Activated naive CD8-positive, alpha-beta T cell treated with anti-CD3 and anti-CD28 coated beads, Interleukin-2, amount 50 U/mL, for 24 hours (primary cell): ENCODE results near the gene ARHGAP42.
A peak's percentile ranks its signal among the peaks of the same experiment; 100 is the strongest.

Experiments
- ATAC-seq: fragments of 150-1000 bp; cut with Tn5 transposase; one replicate; pipeline ENCODE4 v1.10.0; 2021
- DNase-seq: peaks from one replicate; pipeline ENCODE4 v3.0.0; 2021
- H3K27ac Mint-ChIP-seq: one replicate; pipeline ENCODE4 v1.8.0; 2021; ENCODE audit warnings: mild to moderate bottlenecking, mixed read lengths
- H3K27me3 Mint-ChIP-seq: one replicate; pipeline ENCODE4 v1.8.0; 2021; ENCODE audit warnings: mixed read lengths
- H3K36me3 Mint-ChIP-seq: one replicate; pipeline ENCODE4 v1.8.0; 2021; ENCODE audit warnings: low read depth, mixed read lengths
- H3K4me1 Mint-ChIP-seq: one replicate; pipeline ENCODE4 v1.8.0; 2021; ENCODE audit warnings: mixed read lengths
- H3K4me3 Mint-ChIP-seq: one replicate; pipeline ENCODE4 v1.8.0; 2021; ENCODE audit warnings: mild to moderate bottlenecking, moderate library complexity, mixed read lengths
- H3K9me3 Mint-ChIP-seq: one replicate; pipeline ENCODE4 v1.8.0; 2021; ENCODE audit warnings: mixed read lengths

The ARHGAP42 gene

GRCh38 chr11:100672498-100673033, 14.5 kb upstream of the ARHGAP42 start:
- ATAC-seq (no peak), DNase-seq (no peak)
- no peak overlapping the region for H3K27ac Mint-ChIP-seq
- H3K9me3 Mint-ChIP-seq, result peaks cover 5% of the 10 kb centered on the region
- H3K36me3 Mint-ChIP-seq, result no peaks in the 10 kb centered on the region
- peaks cover 2% of the 10 kb centered on the region for H3K27me3 Mint-ChIP-seq
- no peak overlapping the region for H3K4me3 Mint-ChIP-seq
- H3K4me1 Mint-ChIP-seq, result no peaks in the 10 kb centered on the region

DNA sequence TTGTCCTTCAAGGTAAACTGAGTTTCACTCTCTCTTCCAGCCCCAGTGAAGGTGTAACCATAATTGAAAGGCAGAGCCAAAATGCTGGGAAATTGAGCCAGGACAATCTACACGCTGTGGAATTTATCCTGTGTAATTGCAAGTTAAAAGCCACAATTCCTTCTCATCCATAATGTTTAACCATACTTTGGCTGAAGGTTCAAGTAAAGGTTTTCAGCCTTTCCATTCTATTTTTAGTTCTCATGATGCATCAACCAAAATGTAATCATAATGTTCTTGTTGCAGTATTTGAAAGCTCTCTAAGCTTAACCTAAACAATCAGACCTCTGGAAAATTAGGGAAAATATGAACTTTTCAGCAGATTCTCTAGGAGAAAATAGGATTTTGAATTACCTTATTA, 14.0 kb upstream of the ARHGAP42 start:
- H3K36me3 Mint-ChIP-seq, result no peaks in the 10 kb centered on the region
- H3K4me1 Mint-ChIP-seq, result no peaks in the 10 kb centered on the region
- H3K4me3 Mint-ChIP-seq, result no peak overlapping the region
- peaks cover 7% of the 10 kb centered on the region for H3K9me3 Mint-ChIP-seq
- no peak overlapping the region for H3K27ac Mint-ChIP-seq
- ATAC-seq (no peak), DNase-seq (no peak)
- peaks cover 2% of the 10 kb centered on the region for H3K27me3 Mint-ChIP-seq

- ATAC-seq (no peak), DNase-seq (no peak)
- peaks cover 2% of the 10 kb centered on the region for H3K27me3 Mint-ChIP-seq
- no peaks in the 10 kb centered on the region for H3K4me1 Mint-ChIP-seq
- no peaks in the 10 kb centered on the region for H3K36me3 Mint-ChIP-seq
- H3K4me3 Mint-ChIP-seq, result no peak overlapping the region
- peaks cover 9% of the 10 kb centered on the region for H3K9me3 Mint-ChIP-seq
- no peak overlapping the region for H3K27ac Mint-ChIP-seq
Measured at GRCh38 chr11:100674212-100674611, 12.9 kb upstream of the ARHGAP42 start.

DNA sequence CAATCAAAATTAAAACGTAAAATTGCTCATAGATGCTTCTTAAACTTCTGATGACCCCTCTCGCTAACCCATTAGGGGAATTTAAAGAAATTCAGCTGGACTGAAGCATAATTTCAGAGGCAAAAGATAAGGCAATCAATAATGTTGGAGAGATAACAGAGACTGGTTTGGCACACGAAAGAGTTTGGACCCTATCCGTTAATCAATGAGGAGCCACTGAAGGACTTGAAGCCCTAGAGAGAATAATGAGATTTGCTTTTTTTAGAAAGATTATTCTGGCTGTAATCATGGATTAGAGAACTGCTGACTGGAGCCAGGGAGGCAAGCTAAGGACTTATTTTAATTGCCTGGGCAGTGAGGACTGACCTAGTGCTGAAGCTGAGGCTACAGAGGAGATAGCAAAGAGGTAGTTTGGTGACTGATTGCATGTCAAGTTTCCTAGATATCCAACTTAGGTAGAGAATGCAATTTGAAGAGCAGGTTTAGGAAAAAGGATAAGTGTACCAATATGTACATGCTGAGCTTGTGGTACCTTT, 11.9 kb upstream of the ARHGAP42 start:
- no peaks in the 10 kb centered on the region for H3K4me1 Mint-ChIP-seq
- H3K27me3 Mint-ChIP-seq, result peaks cover 2% of the 10 kb centered on the region
- DNase-seq (no peak), ATAC-seq (no peak)
- no peak overlapping the region for H3K27ac Mint-ChIP-seq
- no peaks in the 10 kb centered on the region for H3K36me3 Mint-ChIP-seq
- no peak overlapping the region for H3K4me3 Mint-ChIP-seq
- H3K9me3 Mint-ChIP-seq, result peaks cover 9% of the 10 kb centered on the region

- no peak overlapping the region for H3K4me3 Mint-ChIP-seq
- H3K4me1 Mint-ChIP-seq, result peaks cover 5% of the 10 kb centered on the region
- no peaks in the 10 kb centered on the region for H3K36me3 Mint-ChIP-seq
- peaks cover 2% of the 10 kb centered on the region for H3K27me3 Mint-ChIP-seq
- no peak overlapping the region for H3K27ac Mint-ChIP-seq
- ATAC-seq, result no peak
- peaks cover 9% of the 10 kb centered on the region for H3K9me3 Mint-ChIP-seq
- DNase-seq, result no peak
Measured at GRCh38 chr11:100676901-100677300, 10.2 kb upstream of the ARHGAP42 start.

DNA sequence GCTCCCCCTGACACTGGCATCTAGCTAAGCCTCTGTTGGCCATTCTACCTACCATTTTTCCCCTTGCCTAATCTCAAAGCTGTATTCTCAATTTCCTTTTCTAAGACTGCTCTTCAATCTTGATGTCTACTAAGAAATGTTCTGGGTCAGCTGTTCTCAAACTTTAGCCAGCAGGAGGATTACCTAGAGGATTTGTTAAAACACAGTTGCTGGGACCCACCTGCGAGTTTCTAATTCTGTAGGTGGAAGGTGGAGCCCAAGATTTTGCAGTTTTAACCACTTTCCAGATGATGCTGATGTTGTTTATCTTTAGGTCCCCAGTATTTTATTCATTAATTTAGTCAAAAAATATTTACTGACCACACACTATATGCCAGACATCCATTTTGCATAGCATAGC, 9.3 kb upstream of the ARHGAP42 start:
- H3K27ac Mint-ChIP-seq, result no peak overlapping the region
- ATAC-seq, result no peak
- peaks cover 9% of the 10 kb centered on the region for H3K9me3 Mint-ChIP-seq
- no peaks in the 10 kb centered on the region for H3K36me3 Mint-ChIP-seq
- no peaks in the 10 kb centered on the region for H3K27me3 Mint-ChIP-seq
- H3K4me1 Mint-ChIP-seq, result peaks cover 8% of the 10 kb centered on the region
- no peak for DNase-seq
- H3K4me3 Mint-ChIP-seq, result no peak overlapping the region

DNA sequence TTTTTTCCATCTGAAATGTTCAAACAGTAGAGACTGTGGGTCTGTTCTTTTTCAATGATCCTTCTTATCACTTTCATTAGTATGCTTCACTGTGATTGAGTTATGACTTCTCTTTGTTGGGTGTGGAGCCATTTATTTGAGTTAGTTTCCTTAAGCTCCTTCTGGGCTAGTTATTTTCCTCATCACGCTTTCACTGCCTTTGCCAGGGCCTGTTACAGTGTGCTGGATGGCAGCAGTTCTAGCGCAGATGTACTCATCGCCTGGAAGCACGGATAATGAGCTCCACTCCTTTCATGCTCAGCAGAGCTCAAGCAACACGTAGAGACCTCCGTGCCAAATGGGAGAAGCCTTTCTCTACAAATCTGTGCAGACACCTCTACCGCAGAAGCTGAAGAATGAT, 7.0 kb upstream of the ARHGAP42 start:
- H3K4me3 Mint-ChIP-seq, result no peak overlapping the region
- no peaks in the 10 kb centered on the region for H3K36me3 Mint-ChIP-seq
- ATAC-seq (no peak), DNase-seq (no peak)
- no peaks in the 10 kb centered on the region for H3K27me3 Mint-ChIP-seq
- H3K4me1 Mint-ChIP-seq, result peaks cover 25% of the 10 kb centered on the region
- H3K9me3 Mint-ChIP-seq, result peaks cover 9% of the 10 kb centered on the region
- H3K27ac Mint-ChIP-seq, result no peak overlapping the region

DNA sequence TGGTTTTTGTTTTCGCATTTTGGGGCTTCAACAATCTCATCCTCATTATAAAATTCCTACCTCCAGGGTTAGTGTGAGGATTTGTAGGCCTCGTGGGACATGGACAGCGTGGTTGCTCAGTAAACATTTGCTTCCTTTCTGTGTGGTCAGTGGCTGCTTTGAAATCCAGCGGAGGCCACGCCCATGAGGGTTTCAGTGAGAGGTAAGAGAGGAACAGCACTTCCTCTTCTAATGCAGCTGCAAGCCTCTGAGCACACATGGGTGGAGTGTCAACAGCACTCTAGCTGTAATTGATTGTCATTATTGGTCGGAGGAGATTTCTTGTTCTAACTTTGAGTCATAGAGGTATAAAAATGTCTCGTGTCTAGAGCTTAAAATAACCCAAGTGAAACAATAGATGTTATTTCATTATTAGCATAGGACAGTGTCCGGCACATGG, 6.0 kb upstream of the ARHGAP42 start:
- no peak overlapping the region for H3K4me3 Mint-ChIP-seq
- ATAC-seq, result peak; percentile 49
- H3K4me1 Mint-ChIP-seq, result peaks cover 29% of the 10 kb centered on the region
- H3K36me3 Mint-ChIP-seq, result no peaks in the 10 kb centered on the region
- peaks cover under 1% of the 10 kb centered on the region for H3K27me3 Mint-ChIP-seq
- H3K9me3 Mint-ChIP-seq, result peaks cover 9% of the 10 kb centered on the region
- peak; percentile 26 for DNase-seq
- peak overlapping the region; percentile 23 for H3K27ac Mint-ChIP-seq

GRCh38 chr11:100682247-100682969, 4.7 kb upstream of the ARHGAP42 start:
- no peak for ATAC-seq
- no peaks in the 10 kb centered on the region for H3K36me3 Mint-ChIP-seq
- no peak for DNase-seq
- peaks cover 3% of the 10 kb centered on the region for H3K9me3 Mint-ChIP-seq
- peaks cover 33% of the 10 kb centered on the region for H3K4me1 Mint-ChIP-seq
- H3K27me3 Mint-ChIP-seq, result peaks cover 8% of the 10 kb centered on the region
- no peak overlapping the region for H3K4me3 Mint-ChIP-seq
- H3K27ac Mint-ChIP-seq, result no peak overlapping the region

GRCh38 chr11:100683126-100683525, 4.0 kb upstream of the ARHGAP42 start:
- no peak for ATAC-seq
- H3K36me3 Mint-ChIP-seq, result no peaks in the 10 kb centered on the region
- H3K9me3 Mint-ChIP-seq, result peaks cover under 1% of the 10 kb centered on the region
- peaks cover 13% of the 10 kb centered on the region for H3K27me3 Mint-ChIP-seq
- no peak overlapping the region for H3K27ac Mint-ChIP-seq
- peaks cover 38% of the 10 kb centered on the region for H3K4me1 Mint-ChIP-seq
- no peak overlapping the region for H3K4me3 Mint-ChIP-seq
- DNase-seq, result no peak

GRCh38 chr11:100684101-100685065, 2.7 kb upstream of the ARHGAP42 start:
- ATAC-seq (peak; percentile 26), DNase-seq (no peak)
- Mint-ChIP-seq H3K4me1 (peaks cover 42% of the 10 kb centered on the region), H3K27me3 (peaks cover 16% of the 10 kb centered on the region), H3K27ac (peak overlapping the region; percentile 39), H3K4me3 (peak overlapping the region; percentile 24), H3K9me3 (no peaks in the 10 kb centered on the region), H3K36me3 (no peaks in the 10 kb centered on the region)

- Mint-ChIP-seq H3K36me3 (no peaks in the 10 kb centered on the region), H3K9me3 (no peaks in the 10 kb centered on the region), H3K4me1 (peaks cover 36% of the 10 kb centered on the region), H3K4me3 (peak overlapping the region; percentile 54), H3K27me3 (peaks cover 16% of the 10 kb centered on the region), H3K27ac (no peak overlapping the region)
- DNase-seq (no peak), ATAC-seq (no peak)
Measured at GRCh38 chr11:100686476-100687053, 523 bp upstream of the ARHGAP42 start.

GRCh38 chr11:100687630-100688395, 725 bp downstream of the ARHGAP42 start:
- ATAC-seq (peak; percentile 41), DNase-seq (peak; percentile 34)

DNA sequence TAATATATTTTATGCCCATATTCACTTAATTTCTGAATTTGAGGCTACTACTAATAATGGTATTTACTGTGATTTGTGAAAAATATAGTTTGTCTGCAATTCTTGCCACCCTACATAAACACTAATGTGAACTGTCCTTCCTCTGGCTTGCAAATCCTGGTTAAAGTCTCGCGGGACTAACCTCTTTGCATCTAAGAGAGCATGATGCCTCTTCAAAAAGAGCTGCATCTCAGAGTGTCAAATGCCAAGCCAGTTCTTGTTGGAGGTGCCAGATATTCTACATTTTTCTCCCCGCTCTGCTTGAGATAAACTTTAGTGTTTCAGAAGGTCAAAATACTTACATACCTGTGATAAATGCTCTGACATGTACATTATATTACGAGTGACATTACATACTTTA, 2.1 kb downstream of the ARHGAP42 start:
- H3K4me3 Mint-ChIP-seq, result no peak overlapping the region

More at GRCh38 chr11:100687630-100688395, 725 bp downstream of the ARHGAP42 start:
- Mint-ChIP-seq H3K36me3 (no peaks in the 10 kb centered on the region), H3K27me3 (peaks cover 16% of the 10 kb centered on the region), H3K27ac (no peak overlapping the region), H3K4me1 (peaks cover 34% of the 10 kb centered on the region), H3K4me3 (peak overlapping the region; percentile 74), H3K9me3 (no peaks in the 10 kb centered on the region)

More for the DNA sequence above, 2.1 kb downstream of the ARHGAP42 start:
- Mint-ChIP-seq H3K4me1 (peaks cover 26% of the 10 kb centered on the region), H3K36me3 (no peaks in the 10 kb centered on the region), H3K9me3 (no peaks in the 10 kb centered on the region), H3K27me3 (peaks cover 16% of the 10 kb centered on the region), H3K27ac (no peak overlapping the region)
- DNase-seq, result no peak
- ATAC-seq, result no peak
